ENCODE measurements around the gene DCLK3. TPM values are rescaled to one million over a fixed set of nuclear protein-coding genes. Genes with fewer than 3 reads are reported as not detected.

The DCLK3 gene
- polyA plus RNA-seq, 1 experiment = not detected

- POLR2A ChIA-PET = no interaction called here
- CTCF ChIA-PET = no interaction called here
Measured at GRCh38 chr3:36765104-36765503, 751 bp upstream of the DCLK3 start.

DNA sequence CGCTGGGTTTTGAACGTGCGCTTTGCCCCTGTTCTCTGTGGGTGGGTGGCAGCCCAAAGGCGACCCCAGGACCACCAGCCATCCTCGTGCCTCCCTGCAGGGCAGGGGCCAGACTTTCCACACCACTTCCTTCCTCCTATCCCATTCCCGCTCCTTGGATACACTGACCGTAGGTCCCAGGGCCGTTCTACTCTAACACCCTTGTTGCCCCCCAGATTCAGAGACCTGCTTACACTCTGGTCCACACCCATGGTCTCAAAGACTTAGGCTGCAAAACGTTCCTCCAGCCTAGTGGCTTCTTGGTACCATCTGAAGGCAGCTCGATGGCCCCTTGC lies 318 bp upstream of the DCLK3 start:
- no peak overlapping the region for H3K27ac ChIP-seq (ENCODE audit: low read depth, low read length)
- DNase-seq (ENCODE audit: low read depth, low spot score) = no peak
- ChIA-PET CTCF (no interaction called here), POLR2A (no interaction called here)
- H3K9me3 ChIP-seq (ENCODE audit: control insufficient read depth, insufficient read depth, low read length) = peaks cover 7% of the 10 kb centered on the region
- TF ChIP-seq, protein P1, sequence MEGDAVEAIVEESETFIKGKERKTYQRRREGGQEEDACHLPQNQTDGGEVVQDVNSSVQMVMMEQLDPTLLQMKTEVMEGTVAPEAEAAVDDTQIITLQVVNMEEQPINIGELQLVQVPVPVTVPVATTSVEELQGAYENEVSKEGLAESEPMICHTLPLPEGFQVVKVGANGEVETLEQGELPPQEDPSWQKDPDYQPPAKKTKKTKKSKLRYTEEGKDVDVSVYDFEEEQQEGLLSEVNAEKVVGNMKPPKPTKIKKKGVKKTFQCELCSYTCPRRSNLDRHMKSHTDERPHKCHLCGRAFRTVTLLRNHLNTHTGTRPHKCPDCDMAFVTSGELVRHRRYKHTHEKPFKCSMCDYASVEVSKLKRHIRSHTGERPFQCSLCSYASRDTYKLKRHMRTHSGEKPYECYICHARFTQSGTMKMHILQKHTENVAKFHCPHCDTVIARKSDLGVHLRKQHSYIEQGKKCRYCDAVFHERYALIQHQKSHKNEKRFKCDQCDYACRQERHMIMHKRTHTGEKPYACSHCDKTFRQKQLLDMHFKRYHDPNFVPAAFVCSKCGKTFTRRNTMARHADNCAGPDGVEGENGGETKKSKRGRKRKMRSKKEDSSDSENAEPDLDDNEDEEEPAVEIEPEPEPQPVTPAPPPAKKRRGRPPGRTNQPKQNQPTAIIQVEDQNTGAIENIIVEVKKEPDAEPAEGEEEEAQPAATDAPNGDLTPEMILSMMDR (IDR thresholded peaks at IDR 0.05; ENCODE audit: low read depth, low read length) = no peak
- H3K27me3 ChIP-seq (ENCODE audit: control insufficient read depth, insufficient read depth, low read length) = peaks cover 32% of the 10 kb centered on the region
- no peak overlapping the region for H3K4me3 ChIP-seq (ENCODE audit: low read depth, low read length)

More at GRCh38 chr3:36765104-36765503, 751 bp upstream of the DCLK3 start:
- no peak for DNase-seq (ENCODE audit: low read depth, low spot score)
- Histone ChIP-seq H3K4me3 (ENCODE audit: low read depth, low read length) (no peak overlapping the region), H3K9me3 (ENCODE audit: control insufficient read depth, insufficient read depth, low read length) (peaks cover 7% of the 10 kb centered on the region), H3K27ac (ENCODE audit: low read depth, low read length) (no peak overlapping the region), H3K27me3 (ENCODE audit: control insufficient read depth, insufficient read depth, low read length) (peaks cover 29% of the 10 kb centered on the region)
- TF ChIP-seq, protein P1 (IDR thresholded peaks at IDR 0.05; ENCODE audit: low read depth, low read length) = no peak

DNA sequence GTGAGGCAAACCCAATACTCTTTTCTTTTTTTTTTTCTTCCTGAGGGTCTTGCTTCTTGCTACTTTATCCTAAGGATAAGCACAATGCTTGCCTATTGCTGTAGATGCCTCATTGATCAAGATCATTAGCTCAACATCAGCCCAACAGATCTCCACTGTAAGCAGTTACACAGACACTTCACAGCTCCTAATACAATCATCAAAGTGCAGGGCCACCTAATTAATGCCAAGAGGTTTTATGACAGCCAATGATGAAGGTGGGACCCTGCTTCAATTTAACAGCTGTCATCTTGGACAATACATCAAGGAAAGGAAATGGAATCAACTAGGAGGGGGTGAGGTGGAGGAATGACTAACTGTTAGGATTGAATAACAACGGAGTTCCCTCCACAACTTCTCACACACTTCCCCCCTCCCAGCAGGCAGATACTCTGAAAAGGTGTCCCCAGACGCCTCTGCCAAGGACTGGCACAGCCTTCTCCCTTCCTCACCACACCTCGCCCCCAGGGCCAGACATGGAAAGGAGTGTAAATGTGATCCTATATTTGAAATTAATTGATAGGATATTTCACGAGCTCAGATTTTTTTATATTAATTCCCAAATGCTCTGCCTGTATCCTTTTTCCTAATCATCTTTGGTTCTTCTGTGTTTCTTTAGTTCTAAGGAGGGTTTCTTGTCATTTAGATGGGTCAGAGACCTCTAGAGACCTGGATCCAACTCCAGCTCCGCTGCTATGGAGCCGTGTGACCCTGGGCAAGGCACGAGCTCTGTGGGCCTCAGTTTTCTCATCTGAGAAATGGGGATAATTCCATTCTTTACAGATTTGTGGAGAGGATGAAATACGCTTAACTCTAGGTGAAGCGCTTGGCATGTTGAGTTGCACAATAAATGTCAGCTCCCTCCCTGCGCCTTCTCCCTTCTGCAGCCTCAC lies 1.2 kb downstream of the DCLK3 start:
- Histone ChIP-seq H3K9me3 (ENCODE audit: control insufficient read depth, insufficient read depth, low read length) (peaks cover 7% of the 10 kb centered on the region), H3K27me3 (ENCODE audit: control insufficient read depth, insufficient read depth, low read length) (peaks cover 32% of the 10 kb centered on the region), H3K4me3 (ENCODE audit: low read depth, low read length) (no peak overlapping the region), H3K27ac (ENCODE audit: low read depth, low read length) (no peak overlapping the region)
- no peak for DNase-seq (ENCODE audit: low read depth, low spot score)
- CTCF ChIA-PET = no interaction called here
- TF ChIP-seq, protein P1 (IDR thresholded peaks at IDR 0.05; ENCODE audit: low read depth, low read length) = no peak
- POLR2A ChIA-PET = no interaction called here

GRCh38 chr3:36761779-36762178 lies 2.6 kb downstream of the DCLK3 start:
- CTCF ChIA-PET = no interaction called here
- POLR2A ChIA-PET = no interaction called here
- no peak overlapping the region for H3K27ac ChIP-seq (ENCODE audit: low read depth, low read length)
- TF ChIP-seq, protein P1 (IDR thresholded peaks at IDR 0.05; ENCODE audit: low read depth, low read length) = no peak
- H3K9me3 ChIP-seq (ENCODE audit: control insufficient read depth, insufficient read depth, low read length) = peaks cover 7% of the 10 kb centered on the region
- DNase-seq (ENCODE audit: low read depth, low spot score) = no peak
- no peak overlapping the region for H3K4me3 ChIP-seq (ENCODE audit: low read depth, low read length)
- peaks cover 34% of the 10 kb centered on the region for H3K27me3 ChIP-seq (ENCODE audit: control insufficient read depth, insufficient read depth, low read length)

GRCh38 chr3:36756269-36756668 lies 8.1 kb downstream of the DCLK3 start:
- Histone ChIP-seq H3K9me3 (ENCODE audit: control insufficient read depth, insufficient read depth, low read length) (no peaks in the 10 kb centered on the region), H3K4me3 (ENCODE audit: low read depth, low read length) (no peak overlapping the region), H3K27ac (ENCODE audit: low read depth, low read length) (no peak overlapping the region), H3K27me3 (ENCODE audit: control insufficient read depth, insufficient read depth, low read length) (peaks cover 10% of the 10 kb centered on the region)
- no peak for DNase-seq (ENCODE audit: low read depth, low spot score)
- TF ChIP-seq, protein P1 (IDR thresholded peaks at IDR 0.05; ENCODE audit: low read depth, low read length) = no peak
- CTCF ChIA-PET = no interaction called here
- POLR2A ChIA-PET = interaction anchor here (0.6 kb wide), 1 partner anchor 145 kb away, joined by 6 read pairs; no protein-coding TSS in a partner anchor
